Right lobe of liver (tissue), 4 donors: ENCODE measurements around the gene UBE4A.

ENCODE experiments used
- POLR2A ChIP-seq: fragments of 450-650 bp; IDR thresholded peaks from one replicate; pipeline ENCODE4 v1.6.1; 2017; ENCODE audit warnings: antibody characterized with exemption, mild to moderate bottlenecking
- TF ChIP-seq, protein P1 (sequence below), 4 donors: fragments of 200-600 bp in 3 of 4; fragments of 450-650 bp in 1 of 4; IDR thresholded peaks; one replicate each; pipeline versions ENCODE4 v1.5.1 to v1.8.0; 2016 to 2022; ENCODE audit warnings: antibody characterized with exemption in 4 of 4, mild to moderate bottlenecking in 2 of 4
- donor health status: DM: no; HTN: no; CAD: no.
- donor health status: DM: no; HTN: no; CAD: no.
- donor health status: DM: no; HTN: yes; CAD: no.

GRCh38 chr11:118435290-118435892 lies 76.0 kb downstream of the UBE4A start:
- TF ChIP-seq, protein P1, sequence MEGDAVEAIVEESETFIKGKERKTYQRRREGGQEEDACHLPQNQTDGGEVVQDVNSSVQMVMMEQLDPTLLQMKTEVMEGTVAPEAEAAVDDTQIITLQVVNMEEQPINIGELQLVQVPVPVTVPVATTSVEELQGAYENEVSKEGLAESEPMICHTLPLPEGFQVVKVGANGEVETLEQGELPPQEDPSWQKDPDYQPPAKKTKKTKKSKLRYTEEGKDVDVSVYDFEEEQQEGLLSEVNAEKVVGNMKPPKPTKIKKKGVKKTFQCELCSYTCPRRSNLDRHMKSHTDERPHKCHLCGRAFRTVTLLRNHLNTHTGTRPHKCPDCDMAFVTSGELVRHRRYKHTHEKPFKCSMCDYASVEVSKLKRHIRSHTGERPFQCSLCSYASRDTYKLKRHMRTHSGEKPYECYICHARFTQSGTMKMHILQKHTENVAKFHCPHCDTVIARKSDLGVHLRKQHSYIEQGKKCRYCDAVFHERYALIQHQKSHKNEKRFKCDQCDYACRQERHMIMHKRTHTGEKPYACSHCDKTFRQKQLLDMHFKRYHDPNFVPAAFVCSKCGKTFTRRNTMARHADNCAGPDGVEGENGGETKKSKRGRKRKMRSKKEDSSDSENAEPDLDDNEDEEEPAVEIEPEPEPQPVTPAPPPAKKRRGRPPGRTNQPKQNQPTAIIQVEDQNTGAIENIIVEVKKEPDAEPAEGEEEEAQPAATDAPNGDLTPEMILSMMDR (IDR thresholded peaks at IDR 0.05) = no peak
- no peak for TF ChIP-seq POLR2A
